Retinal pigment epithelial cell (primary cell): ENCODE measurements around the gene UQCRH.
"Not testable (repeated sequence)": the region's sequence is repeated elsewhere in the genome, so short reads cannot be mapped to it uniquely, and the experiment has no call there.

Experiments
- DNase-seq: peaks from one replicate; pipeline ENCODE4 v3.0.0-alpha.2; 2010; ENCODE audit warnings: low read depth
- H3K4me3 ChIP-seq: 2 replicates; pipeline ENCODE4 v1.5.1; 2011; ENCODE audit warnings: mild to moderate bottlenecking, low read length, control low read depth, moderate library complexity
- TF ChIP-seq, protein P1 (sequence below): conservative IDR thresholded peaks from 2 replicates; pipeline ENCODE4 v1.5.1; 2011; ENCODE audit warnings: low read depth, low read length, control low read depth, inconsistent platforms

The UQCRH gene

DNA sequence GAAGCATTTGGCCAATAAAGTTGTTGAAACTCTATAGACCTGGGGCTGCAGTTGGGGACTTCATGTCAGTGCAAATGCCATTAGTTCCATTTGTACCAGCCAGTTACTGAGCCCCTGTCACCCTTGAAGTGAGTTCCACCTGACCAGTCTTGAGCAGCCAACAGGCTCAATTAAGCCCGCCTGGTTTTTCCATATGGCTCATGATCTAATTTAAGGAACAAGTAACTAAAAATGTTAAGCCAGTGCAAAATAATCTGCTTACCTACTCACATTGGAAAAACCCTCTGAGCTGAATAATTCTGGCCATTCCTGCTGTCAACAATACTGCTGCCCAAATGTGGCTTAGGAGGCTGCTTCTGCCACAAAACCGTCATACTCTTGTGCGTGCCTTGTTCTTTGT, 58.7 kb downstream of the UQCRH start:
- TF ChIP-seq, protein P1, sequence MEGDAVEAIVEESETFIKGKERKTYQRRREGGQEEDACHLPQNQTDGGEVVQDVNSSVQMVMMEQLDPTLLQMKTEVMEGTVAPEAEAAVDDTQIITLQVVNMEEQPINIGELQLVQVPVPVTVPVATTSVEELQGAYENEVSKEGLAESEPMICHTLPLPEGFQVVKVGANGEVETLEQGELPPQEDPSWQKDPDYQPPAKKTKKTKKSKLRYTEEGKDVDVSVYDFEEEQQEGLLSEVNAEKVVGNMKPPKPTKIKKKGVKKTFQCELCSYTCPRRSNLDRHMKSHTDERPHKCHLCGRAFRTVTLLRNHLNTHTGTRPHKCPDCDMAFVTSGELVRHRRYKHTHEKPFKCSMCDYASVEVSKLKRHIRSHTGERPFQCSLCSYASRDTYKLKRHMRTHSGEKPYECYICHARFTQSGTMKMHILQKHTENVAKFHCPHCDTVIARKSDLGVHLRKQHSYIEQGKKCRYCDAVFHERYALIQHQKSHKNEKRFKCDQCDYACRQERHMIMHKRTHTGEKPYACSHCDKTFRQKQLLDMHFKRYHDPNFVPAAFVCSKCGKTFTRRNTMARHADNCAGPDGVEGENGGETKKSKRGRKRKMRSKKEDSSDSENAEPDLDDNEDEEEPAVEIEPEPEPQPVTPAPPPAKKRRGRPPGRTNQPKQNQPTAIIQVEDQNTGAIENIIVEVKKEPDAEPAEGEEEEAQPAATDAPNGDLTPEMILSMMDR, result no peak

DNA sequence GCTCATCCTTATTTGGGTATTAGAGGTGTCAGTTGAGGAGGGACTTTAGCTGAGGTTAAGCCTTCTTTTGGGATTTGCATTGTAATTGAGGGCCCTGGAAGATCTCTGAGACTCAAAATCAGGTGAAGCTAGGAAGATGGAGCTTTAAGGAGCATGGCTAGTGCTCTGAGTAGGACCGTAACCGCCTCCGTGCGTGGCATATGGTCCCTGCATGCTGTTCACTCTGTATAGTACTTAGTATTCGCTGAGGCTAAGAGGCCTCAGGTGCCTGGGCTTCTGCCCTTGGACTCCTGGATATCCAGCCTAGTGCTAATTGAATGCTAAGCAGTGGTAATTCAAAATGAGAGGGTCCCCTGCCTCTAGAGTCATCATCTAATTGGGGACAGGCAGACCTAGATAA, 59.6 kb downstream of the UQCRH start:
- no peak for DNase-seq
- no peak overlapping the region for H3K4me3 ChIP-seq
- TF ChIP-seq, protein P1, result no peak

More for the DNA sequence above, 58.7 kb downstream of the UQCRH start:
- DNase-seq, result no peak
- H3K4me3 ChIP-seq, result no peak overlapping the region

DNA sequence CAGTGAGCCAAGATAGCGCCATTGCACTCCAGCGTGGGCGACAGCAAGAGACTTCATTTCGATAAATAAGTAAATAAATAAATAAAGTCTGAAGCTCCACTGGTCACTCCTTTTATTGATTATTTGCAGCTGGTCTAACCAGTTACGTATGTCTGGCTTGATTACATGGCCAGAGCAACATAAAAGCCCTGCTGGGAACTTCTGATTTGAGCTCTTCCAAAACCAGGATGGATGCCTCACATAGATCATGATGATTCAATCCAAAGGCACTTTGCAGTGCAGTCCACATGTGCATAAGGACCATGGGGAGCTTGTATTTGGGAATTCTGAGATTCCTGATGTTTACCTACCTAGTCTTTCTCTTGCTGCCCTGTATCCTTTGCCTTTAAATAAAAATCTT, 61.1 kb downstream of the UQCRH start:
- no peak for DNase-seq
- H3K4me3 ChIP-seq, result no peak overlapping the region
- TF ChIP-seq, protein P1, result no peak

DNA sequence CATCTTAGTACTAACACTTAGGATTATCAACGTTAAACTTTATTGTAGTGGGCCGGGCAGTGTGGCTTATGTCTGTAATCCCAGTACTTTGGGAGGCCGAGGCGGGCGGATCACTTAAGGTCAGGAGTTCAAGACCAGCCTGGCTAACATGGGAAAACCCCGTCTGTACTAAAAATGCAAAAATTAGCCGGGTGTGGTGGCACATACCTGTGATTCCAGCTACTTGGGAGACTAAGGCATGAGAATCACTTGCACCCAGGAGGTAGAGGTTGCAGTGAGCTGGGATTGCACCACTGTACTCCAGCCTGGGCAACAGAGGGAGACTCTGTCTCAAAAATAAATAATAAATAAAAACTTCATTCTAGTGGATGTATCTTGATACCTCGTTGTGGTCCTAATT, 62.3 kb downstream of the UQCRH start:
- not testable (repeated sequence) for DNase-seq, H3K4me3 ChIP-seq
